SK-N-SH treated with all-trans-retinoic acid at 6 μM for 48 hours (cell line): ENCODE measurements around the gene TNFSF13B.

Experiments
- ARNTL ChIP-seq: fragments of 450-650 bp; formaldehyde crosslinking; IDR thresholded peaks from 2 replicates; pipeline ENCODE4 v1.5.0; 2020; ENCODE audit warnings: low read depth, mild to moderate bottlenecking, moderate library complexity, borderline replicate concordance
- ISL1 ChIP-seq: fragments of 250-450 bp; sonication (Bioruptor Pico); IDR thresholded peaks from 2 replicates; pipeline ENCODE4 v2.1.2; 2022; ENCODE audit warnings: mild to moderate bottlenecking, moderate library complexity
- OSR1 ChIP-seq: fragments of 250-450 bp; sonication (Bioruptor Pico); IDR thresholded peaks from 2 replicates; pipeline ENCODE4 v1.8.0; 2022; ENCODE audit warnings: moderate library complexity, mild to moderate bottlenecking, inconsistent platforms
- POU6F1 ChIP-seq: fragments of 250-450 bp; sonication (Bioruptor Pico); IDR thresholded peaks from 2 replicates; pipeline ENCODE4 v1.8.0; 2021; ENCODE audit warnings: low read depth, mild to moderate bottlenecking, moderate library complexity, borderline replicate concordance
- SNAI2 ChIP-seq: fragments of 250-450 bp; sonication (Bioruptor Pico); IDR thresholded peaks from 2 replicates; pipeline ENCODE4 v1.5.0; 2020; ENCODE audit warnings: mild to moderate bottlenecking, moderate library complexity
- TSHZ2 ChIP-seq: fragments of 250-450 bp; sonication (Bioruptor Pico); IDR thresholded peaks from 2 replicates; pipeline ENCODE4 v1.5.0; 2020; ENCODE audit warnings: mild to moderate bottlenecking, moderate library complexity
- ZC3H10 ChIP-seq: fragments of 250-450 bp; sonication (Bioruptor Pico); IDR thresholded peaks from 2 replicates; pipeline ENCODE4 v1.5.1; 2021; ENCODE audit warnings: mild to moderate bottlenecking, moderate library complexity
- ZFP3 ChIP-seq: fragments of 250-450 bp; sonication (Bioruptor Pico); IDR thresholded peaks from 2 replicates; pipeline ENCODE4 v1.5.0; 2020; ENCODE audit warnings: mild to moderate bottlenecking, moderate library complexity
- ZFP30 ChIP-seq: fragments of 450-650 bp; formaldehyde crosslinking; IDR thresholded peaks from 2 replicates; pipeline ENCODE4 v1.5.0; 2022; ENCODE audit warnings: mild to moderate bottlenecking, moderate library complexity
- ZNF70 ChIP-seq: fragments of 450-650 bp; formaldehyde crosslinking; IDR thresholded peaks from 2 replicates; pipeline ENCODE4 v1.5.0; 2020; ENCODE audit warnings: mild to moderate bottlenecking, moderate library complexity
- TF ChIP-seq, protein P1 (sequence below): fragments of 250-450 bp; sonication (Bioruptor Pico); IDR thresholded peaks from 2 replicates; pipeline ENCODE4 v1.8.0; 2020; ENCODE audit warnings: mild to moderate bottlenecking, moderate library complexity, borderline replicate concordance

DNA sequence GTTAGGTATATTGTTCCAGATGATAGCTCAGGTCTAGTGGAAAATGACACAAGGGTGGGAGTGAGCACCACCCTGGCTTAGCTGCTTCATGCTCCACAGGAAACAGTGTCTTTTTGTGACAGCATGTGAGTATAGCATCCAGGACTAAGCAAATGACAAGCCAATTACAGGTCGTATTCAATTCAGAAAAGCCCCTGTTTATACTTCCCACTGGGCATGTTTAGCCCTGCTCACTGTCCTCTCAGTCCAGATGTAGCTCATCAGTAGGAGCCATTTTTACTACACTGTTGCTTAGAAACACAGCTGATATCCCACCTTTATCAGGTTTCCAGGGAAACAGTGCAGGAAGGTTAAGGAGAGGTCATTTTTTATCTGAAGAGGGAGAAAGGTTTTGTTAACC, 43.3 kb upstream of the TNFSF13B start:
- no peak for TF ChIP-seq POU6F1
- TF ChIP-seq ARNTL: no peak
- no peak for TF ChIP-seq ISL1 (CRISPR knock-in tag)
- TF ChIP-seq ZNF70 (CRISPR knock-in tag): no peak
- TF ChIP-seq ZC3H10 (CRISPR knock-in tag): no peak
- no peak for TF ChIP-seq ZFP3 (CRISPR knock-in tag)
- TF ChIP-seq SNAI2: no peak
- TF ChIP-seq, protein P1, sequence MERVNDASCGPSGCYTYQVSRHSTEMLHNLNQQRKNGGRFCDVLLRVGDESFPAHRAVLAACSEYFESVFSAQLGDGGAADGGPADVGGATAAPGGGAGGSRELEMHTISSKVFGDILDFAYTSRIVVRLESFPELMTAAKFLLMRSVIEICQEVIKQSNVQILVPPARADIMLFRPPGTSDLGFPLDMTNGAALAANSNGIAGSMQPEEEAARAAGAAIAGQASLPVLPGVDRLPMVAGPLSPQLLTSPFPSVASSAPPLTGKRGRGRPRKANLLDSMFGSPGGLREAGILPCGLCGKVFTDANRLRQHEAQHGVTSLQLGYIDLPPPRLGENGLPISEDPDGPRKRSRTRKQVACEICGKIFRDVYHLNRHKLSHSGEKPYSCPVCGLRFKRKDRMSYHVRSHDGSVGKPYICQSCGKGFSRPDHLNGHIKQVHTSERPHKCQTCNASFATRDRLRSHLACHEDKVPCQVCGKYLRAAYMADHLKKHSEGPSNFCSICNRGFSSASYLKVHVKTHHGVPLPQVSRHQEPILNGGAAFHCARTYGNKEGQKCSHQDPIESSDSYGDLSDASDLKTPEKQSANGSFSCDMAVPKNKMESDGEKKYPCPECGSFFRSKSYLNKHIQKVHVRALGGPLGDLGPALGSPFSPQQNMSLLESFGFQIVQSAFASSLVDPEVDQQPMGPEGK: no peak
- TF ChIP-seq TSHZ2 (CRISPR knock-in tag): no peak; the same call in 1 of the 2 replicates
- TF ChIP-seq OSR1: no peak
- TF ChIP-seq ZFP30: no peak
